SK-N-MC (cell line): ENCODE data around the gene PPP1R12B.
"Not testable (repeated sequence)": the region's sequence is repeated elsewhere in the genome, so short reads cannot be mapped to it uniquely, and the experiment has no call there.

Experiments used
- DNase-seq: peaks from one replicate; pipeline ENCODE4 v3.0.0-alpha.2; 2011; ENCODE audit warnings: low read depth, low spot score
- H3K27ac ChIP-seq: fragments of 200-600 bp; sonication (generic); 2 replicates; pipeline ENCODE4 v1.5.1; 2016; ENCODE audit warnings: mixed run types
- H3K36me3 ChIP-seq: fragments of 200-600 bp; sonication (generic); 2 replicates; pipeline ENCODE4 v1.6.1; 2017; ENCODE audit warnings: antibody characterized with exemption, low read length, mixed read lengths; ENCODE audit not compliant: insufficient read depth
- H3K4me3 ChIP-seq: fragments of 200-600 bp; sonication (generic); 2 replicates; pipeline ENCODE4 v1.5.1; 2016
- H3K9ac ChIP-seq: fragments of 200-600 bp; sonication (generic); 2 replicates; pipeline ENCODE4 v1.8.0; 2017; ENCODE audit warnings: mixed run types, mixed read lengths; ENCODE audit not compliant: insufficient read length
- H3K9me3 ChIP-seq: fragments of 200-600 bp; sonication (generic); 2 replicates; pipeline ENCODE4 v1.6.1; 2017; ENCODE audit warnings: low read depth, mild to moderate bottlenecking, antibody characterized with exemption, low read length, moderate library complexity, mixed read lengths
- EZH2 ChIP-seq: fragments of 200-600 bp; sonication (generic); IDR thresholded peaks from one replicate; pipeline ENCODE4 v1.6.1; 2017; ENCODE audit warnings: antibody characterized with exemption
- FOXP2 ChIP-seq: optimal IDR thresholded peaks from 2 replicates; pipeline ENCODE3; 2011; ENCODE audit warnings: mild to moderate bottlenecking, moderate library complexity; ENCODE audit not compliant: insufficient read depth; ENCODE audit errors: extremely low read length, control extremely low read depth
- POLR2AphosphoS5 ChIP-seq: IDR thresholded peaks from 2 replicates; pipeline ENCODE4 v1.6.1; 2012; ENCODE audit warnings: mild to moderate bottlenecking, low read depth, low read length, borderline replicate concordance

Gene PPP1R12B

GRCh38 chr1:202579806-202580205, 231.3 kb downstream of the PPP1R12B start:
- Histone ChIP-seq H3K9me3 (no peaks in the 10 kb centered on the region), H3K9ac (no peak overlapping the region), H3K36me3 (no peaks in the 10 kb centered on the region), H3K4me3 (no peak overlapping the region), H3K27ac (no peak overlapping the region)
- no peak for DNase-seq
- TF ChIP-seq EZH2, result no peak
- TF ChIP-seq FOXP2, result no peak
- TF ChIP-seq POLR2AphosphoS5, result no peak

GRCh38 chr1:202580619-202581018, 232.1 kb downstream of the PPP1R12B start:
- H3K36me3 ChIP-seq, result no peaks in the 10 kb centered on the region
- no peaks in the 10 kb centered on the region for H3K9me3 ChIP-seq
- H3K4me3 ChIP-seq, result no peak overlapping the region
- TF ChIP-seq POLR2AphosphoS5, result no peak
- TF ChIP-seq EZH2, result no peak
- no peak for TF ChIP-seq FOXP2
- H3K9ac ChIP-seq, result no peak overlapping the region
- no peak for DNase-seq
- H3K27ac ChIP-seq, result no peak overlapping the region

GRCh38 chr1:202582350-202582749, 233.9 kb downstream of the PPP1R12B start:
- H3K9ac ChIP-seq, H3K36me3 ChIP-seq, H3K4me3 ChIP-seq, DNase-seq, H3K27ac ChIP-seq, H3K9me3 ChIP-seq: not testable (repeated sequence)

GRCh38 chr1:202584707-202585589, 236.4 kb downstream of the PPP1R12B start:
- H3K9me3 ChIP-seq, result no peaks in the 10 kb centered on the region
- no peak for DNase-seq
- H3K36me3 ChIP-seq, result no peaks in the 10 kb centered on the region
- H3K27ac ChIP-seq, result no peak overlapping the region
- no peak overlapping the region for H3K4me3 ChIP-seq
- no peak overlapping the region for H3K9ac ChIP-seq
- TF ChIP-seq FOXP2 (no peak), EZH2 (no peak), POLR2AphosphoS5 (no peak)

DNA sequence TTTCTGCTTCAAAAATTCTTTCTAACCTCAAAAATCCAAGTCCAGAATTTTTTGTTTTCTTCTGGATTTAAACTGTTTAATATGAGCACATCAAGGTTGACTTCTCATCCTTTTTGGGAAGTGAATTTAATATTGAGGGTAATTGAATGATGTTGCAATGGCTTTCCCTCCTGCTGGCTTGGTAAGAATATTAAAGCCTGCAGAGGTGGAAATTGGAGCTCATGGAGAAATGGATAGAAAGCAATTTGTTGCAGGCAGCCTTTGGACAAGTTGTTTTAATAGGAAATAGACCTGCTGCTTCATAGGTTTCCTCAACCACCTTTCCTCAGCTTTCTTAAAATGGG, 237.1 kb downstream of the PPP1R12B start:
- DNase-seq, result no peak
- no peaks in the 10 kb centered on the region for H3K9me3 ChIP-seq
- no peak overlapping the region for H3K27ac ChIP-seq
- no peaks in the 10 kb centered on the region for H3K36me3 ChIP-seq
- TF ChIP-seq EZH2 (no peak), FOXP2 (no peak), POLR2AphosphoS5 (no peak)
- H3K9ac ChIP-seq, result no peak overlapping the region
- no peak overlapping the region for H3K4me3 ChIP-seq

DNA sequence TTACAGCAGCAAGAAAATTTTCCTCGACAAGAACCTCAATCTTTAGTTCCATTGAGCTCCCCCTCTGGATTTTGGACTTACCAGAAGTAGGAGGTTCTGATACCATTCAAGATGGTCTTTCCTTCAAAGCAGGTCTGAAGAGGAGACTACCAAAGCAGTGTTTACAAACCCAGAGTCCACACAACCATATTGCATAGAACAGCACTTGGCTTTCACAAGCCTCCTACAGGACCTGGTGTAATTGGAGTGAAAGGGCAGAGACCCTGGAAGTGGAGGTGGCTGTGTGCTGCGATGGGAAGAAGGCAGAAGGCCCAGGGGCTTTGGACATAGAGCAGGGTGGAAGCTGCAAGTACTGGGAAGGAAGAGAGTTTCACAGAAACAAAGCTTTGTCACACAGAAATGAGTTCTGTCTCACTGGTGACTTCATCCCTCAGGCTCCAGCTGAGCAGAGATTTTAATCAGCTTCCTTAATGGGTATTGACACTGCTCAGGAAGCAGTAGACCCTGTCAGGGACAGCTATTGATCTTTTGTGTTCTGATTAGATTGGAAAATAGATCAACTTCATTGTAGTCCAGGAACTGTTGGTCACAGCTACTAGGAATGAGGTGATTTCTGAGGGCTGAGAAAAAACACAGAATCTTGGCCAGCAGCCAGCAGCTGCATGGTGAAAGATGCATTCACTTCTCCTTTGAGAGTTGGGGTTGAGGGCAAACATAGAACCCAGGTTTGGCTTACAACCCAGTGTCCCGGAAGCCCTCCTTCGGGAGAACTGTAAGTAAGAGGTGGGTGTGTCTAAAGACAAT, 237.7 kb downstream of the PPP1R12B start:
- Histone ChIP-seq H3K36me3 (no peaks in the 10 kb centered on the region), H3K9ac (peak overlapping the region; percentile 12), H3K9me3 (no peaks in the 10 kb centered on the region), H3K27ac (no peak overlapping the region), H3K4me3 (no peak overlapping the region)
- no peak for DNase-seq
- TF ChIP-seq EZH2, result no peak
- TF ChIP-seq POLR2AphosphoS5, result no peak
- no peak for TF ChIP-seq FOXP2

GRCh38 chr1:202586871-202587270, 238.4 kb downstream of the PPP1R12B start:
- Histone ChIP-seq H3K36me3 (no peaks in the 10 kb centered on the region), H3K27ac (no peak overlapping the region), H3K9ac (no peak overlapping the region), H3K9me3 (no peaks in the 10 kb centered on the region), H3K4me3 (no peak overlapping the region)
- TF ChIP-seq EZH2, result no peak
- no peak for TF ChIP-seq FOXP2
- no peak for TF ChIP-seq POLR2AphosphoS5
- DNase-seq, result no peak

GRCh38 chr1:202587859-202588485, 239.5 kb downstream of the PPP1R12B start:
- no peak for TF ChIP-seq POLR2AphosphoS5
- no peak for TF ChIP-seq EZH2
- TF ChIP-seq FOXP2, result no peak
- Histone ChIP-seq H3K36me3 (no peaks in the 10 kb centered on the region), H3K9ac (no peak overlapping the region), H3K27ac (no peak overlapping the region), H3K9me3 (no peaks in the 10 kb centered on the region), H3K4me3 (no peak overlapping the region)
- no peak for DNase-seq

- no peak overlapping the region for H3K27ac ChIP-seq
- TF ChIP-seq FOXP2, result no peak
- TF ChIP-seq POLR2AphosphoS5, result no peak
- no peak for TF ChIP-seq EZH2
- H3K4me3 ChIP-seq, result no peak overlapping the region
- no peak overlapping the region for H3K9ac ChIP-seq
- H3K36me3 ChIP-seq, result no peaks in the 10 kb centered on the region
- DNase-seq, result no peak
- H3K9me3 ChIP-seq, result no peaks in the 10 kb centered on the region
Observed at GRCh38 chr1:202588503-202589189, 240.1 kb downstream of the PPP1R12B start.
